Measurements from ENCODE around the gene CUL7.

CUL7 gene

DNA sequence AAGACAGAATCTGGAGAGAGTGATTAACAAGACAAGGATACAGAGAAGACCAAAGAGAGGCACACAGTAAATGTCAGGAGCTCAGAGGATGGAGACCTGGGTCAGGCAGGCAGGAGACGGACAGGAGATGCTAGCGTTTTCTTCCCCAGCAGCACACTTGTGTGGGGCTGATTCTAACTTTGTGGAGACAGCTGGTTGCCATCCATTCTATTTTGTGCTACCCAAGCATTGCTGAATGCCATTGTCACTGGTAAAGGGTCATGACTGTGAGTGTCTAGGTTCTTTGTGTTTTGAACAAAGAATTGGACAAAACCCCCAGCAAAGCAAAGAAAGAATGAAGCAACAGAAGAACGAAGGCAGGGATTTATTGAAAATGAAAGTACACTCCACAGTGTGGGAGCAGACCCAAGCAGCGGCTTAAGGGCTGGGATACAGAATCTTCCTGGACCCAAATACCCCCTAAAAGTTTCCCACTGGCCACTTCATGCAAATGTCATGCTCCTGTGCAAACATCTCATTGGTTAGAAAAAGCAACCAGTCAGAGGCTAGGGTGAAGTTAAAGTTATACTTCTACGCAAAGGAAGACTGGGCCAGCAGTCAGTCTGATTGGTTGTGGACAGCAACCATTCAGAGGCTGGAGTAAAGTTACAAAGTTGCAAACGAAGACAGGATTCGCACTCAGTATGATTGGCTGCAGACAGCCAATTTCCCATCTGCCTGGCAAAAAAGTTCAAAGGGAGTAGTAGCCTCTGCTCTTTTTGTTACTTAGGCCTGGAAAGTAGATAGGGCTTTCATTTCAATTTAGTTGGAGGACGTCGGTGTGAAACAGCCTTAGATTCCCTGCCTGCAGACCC, 40.0 kb upstream of the CUL7 start:
- H3K27ac ChIP-seq (ENCODE audit: low read depth, low read length, poor library complexity, severe bottlenecking): no peak overlapping the region
- no peak for TF ChIP-seq EZH2 (IDR thresholded peaks at IDR 0.05; ENCODE audit: borderline replicate concordance, low read length)
- TF ChIP-seq CTCF (IDR thresholded peaks at IDR 0.05; ENCODE audit: low read length): no peak
- H3K4me2 ChIP-seq (ENCODE audit: low read length): no peak overlapping the region; the same call in 1 of the 2 replicates
- H3K36me3 ChIP-seq (ENCODE audit: insufficient read depth, low read length): no peaks in the 10 kb centered on the region
- H3K9ac ChIP-seq (ENCODE audit: low read length): no peak overlapping the region
- no peaks in the 10 kb centered on the region for H3K9me2 ChIP-seq (ENCODE audit: low read depth, low read length)
- H3K4me1 ChIP-seq (ENCODE audit: insufficient read depth, low read length, severe bottlenecking): peaks cover 7% of the 10 kb centered on the region
- H3K4me3 ChIP-seq (ENCODE audit: low read depth, low read length, poor library complexity, severe bottlenecking): no peak overlapping the region
- H2AFZ ChIP-seq (ENCODE audit: low read length): no peak overlapping the region
- no peaks in the 10 kb centered on the region for H4K20me1 ChIP-seq (ENCODE audit: insufficient read depth, low read length)
- H3K79me2 ChIP-seq (ENCODE audit: insufficient read depth, low read length): no peaks in the 10 kb centered on the region
- no peaks in the 10 kb centered on the region for H3K9me3 ChIP-seq (ENCODE audit: low read length)
- H3F3A ChIP-seq (ENCODE audit: insufficient read depth, low read length): no peaks in the 10 kb centered on the region
- no peaks in the 10 kb centered on the region for H3K27me3 ChIP-seq (ENCODE audit: insufficient read depth, low read length)

DNA sequence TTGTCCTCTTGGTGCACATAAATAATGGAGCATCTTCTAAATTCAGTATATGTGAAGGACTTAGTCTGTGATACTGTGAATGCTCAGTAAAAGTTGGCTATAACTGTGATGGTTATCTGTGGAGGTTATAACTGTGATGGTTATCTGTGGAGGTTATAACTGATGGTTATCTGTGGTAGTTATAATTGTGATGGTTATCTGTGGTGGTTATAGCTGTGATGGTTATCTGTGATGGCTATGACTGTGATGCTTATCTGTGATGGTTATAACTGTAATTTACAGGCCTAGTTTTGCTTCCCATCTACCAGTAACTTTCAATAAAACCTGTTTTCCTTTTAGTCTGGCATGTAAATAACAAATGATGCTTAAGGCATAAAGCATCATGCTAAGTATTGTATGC, 39.0 kb upstream of the CUL7 start:
- no peak overlapping the region for H3K4me3 ChIP-seq (ENCODE audit: low read depth, low read length, poor library complexity, severe bottlenecking)
- H3K4me1 ChIP-seq (ENCODE audit: insufficient read depth, low read length, severe bottlenecking): peaks cover 7% of the 10 kb centered on the region
- H2AFZ ChIP-seq (ENCODE audit: low read length): no peak overlapping the region
- no peak overlapping the region for H3K4me2 ChIP-seq (ENCODE audit: low read length)
- H3K9ac ChIP-seq (ENCODE audit: low read length): no peak overlapping the region
- no peaks in the 10 kb centered on the region for H3K36me3 ChIP-seq (ENCODE audit: insufficient read depth, low read length)
- H3K27ac ChIP-seq (ENCODE audit: low read depth, low read length, poor library complexity, severe bottlenecking): no peak overlapping the region
- no peaks in the 10 kb centered on the region for H3K9me2 ChIP-seq (ENCODE audit: low read depth, low read length)
- no peaks in the 10 kb centered on the region for H3F3A ChIP-seq (ENCODE audit: insufficient read depth, low read length)
- no peaks in the 10 kb centered on the region for H3K9me3 ChIP-seq (ENCODE audit: low read length)
- no peaks in the 10 kb centered on the region for H3K79me2 ChIP-seq (ENCODE audit: insufficient read depth, low read length)
- no peaks in the 10 kb centered on the region for H3K27me3 ChIP-seq (ENCODE audit: insufficient read depth, low read length)
- TF ChIP-seq CTCF (IDR thresholded peaks at IDR 0.05; ENCODE audit: low read length): no peak
- no peak for TF ChIP-seq EZH2 (IDR thresholded peaks at IDR 0.05; ENCODE audit: borderline replicate concordance, low read length)
- H4K20me1 ChIP-seq (ENCODE audit: insufficient read depth, low read length): no peaks in the 10 kb centered on the region

DNA sequence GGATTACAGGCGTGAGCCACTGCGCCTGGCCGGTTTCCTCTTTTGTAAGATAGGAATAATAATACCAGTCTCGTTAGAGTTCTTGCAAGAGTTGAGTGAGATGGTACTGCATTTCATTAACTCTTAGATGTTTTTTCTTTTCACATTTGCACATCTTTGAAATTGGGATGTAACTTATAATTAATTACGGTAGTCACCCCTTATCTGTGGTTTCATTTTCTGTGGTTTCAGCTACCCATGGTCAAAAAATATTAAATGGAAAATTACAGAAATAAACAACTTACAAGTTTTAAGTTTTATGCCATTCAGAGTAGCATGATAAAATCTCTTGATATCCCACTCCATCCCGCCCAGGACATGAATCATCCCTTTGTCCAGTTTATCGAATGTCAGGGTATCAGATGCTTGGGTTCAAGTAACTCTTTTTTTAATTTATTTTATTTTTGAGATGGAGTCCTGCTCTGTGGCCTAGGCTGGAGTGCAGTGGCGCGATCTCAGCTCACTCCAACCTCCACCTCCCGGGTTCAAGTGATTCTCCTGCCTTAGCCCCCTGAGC, 37.9 kb upstream of the CUL7 start:
- H4K20me1 ChIP-seq (ENCODE audit: insufficient read depth, low read length): no peaks in the 10 kb centered on the region
- H3F3A ChIP-seq (ENCODE audit: insufficient read depth, low read length): no peaks in the 10 kb centered on the region
- H3K27ac ChIP-seq (ENCODE audit: low read depth, low read length, poor library complexity, severe bottlenecking): no peak overlapping the region
- no peak overlapping the region for H3K9ac ChIP-seq (ENCODE audit: low read length)
- H3K9me3 ChIP-seq (ENCODE audit: low read length): no peaks in the 10 kb centered on the region
- no peak for TF ChIP-seq CTCF (IDR thresholded peaks at IDR 0.05; ENCODE audit: low read length)
- no peak for TF ChIP-seq EZH2 (IDR thresholded peaks at IDR 0.05; ENCODE audit: borderline replicate concordance, low read length)
- peaks cover under 1% of the 10 kb centered on the region for H3K4me1 ChIP-seq (ENCODE audit: insufficient read depth, low read length, severe bottlenecking)
- H3K4me3 ChIP-seq (ENCODE audit: low read depth, low read length, poor library complexity, severe bottlenecking): no peak overlapping the region
- no peak overlapping the region for H2AFZ ChIP-seq (ENCODE audit: low read length)
- no peaks in the 10 kb centered on the region for H3K27me3 ChIP-seq (ENCODE audit: insufficient read depth, low read length)
- no peaks in the 10 kb centered on the region for H3K9me2 ChIP-seq (ENCODE audit: low read depth, low read length)
- no peak overlapping the region for H3K4me2 ChIP-seq (ENCODE audit: low read length)
- no peaks in the 10 kb centered on the region for H3K36me3 ChIP-seq (ENCODE audit: insufficient read depth, low read length)
- no peaks in the 10 kb centered on the region for H3K79me2 ChIP-seq (ENCODE audit: insufficient read depth, low read length)

Data from OCI-LY1 (cell line).